OCI-LY1 (cell line): Measurements from ENCODE around the gene RAPGEF3.
A peak's percentile ranks its signal among the peaks of the same experiment; 100 is the strongest.

ENCODE experiments used
- H2AFZ ChIP-seq: fragments of 200-600 bp; sonication (generic), shearing (Covaris generic); 2 replicates; pipeline ENCODE4 v1.6.0; 2014; ENCODE audit warnings: antibody characterized with exemption, mild to moderate bottlenecking, low read length
- H3F3A ChIP-seq: fragments of 200-600 bp; sonication (generic), shearing (Covaris generic); 2 replicates; pipeline ENCODE4 v1.6.0; 2014; ENCODE audit warnings: mild to moderate bottlenecking, antibody characterized with exemption, low read length, moderate library complexity; ENCODE audit not compliant: insufficient read depth
- H3K27ac ChIP-seq: fragments of 200-600 bp; sonication (generic); 2 replicates; pipeline ENCODE4 v1.5.1; 2014; ENCODE audit warnings: low read length, mixed run types, mild to moderate bottlenecking, low read depth; ENCODE audit not compliant: poor library complexity, severe bottlenecking
- H3K27me3 ChIP-seq: fragments of 200-600 bp; sonication (generic); 2 replicates; pipeline ENCODE4 v1.6.0; 2014; ENCODE audit warnings: antibody characterized with exemption, mild to moderate bottlenecking, low read length, moderate library complexity; ENCODE audit not compliant: insufficient read depth
- H3K36me3 ChIP-seq: fragments of 200-600 bp; sonication (generic); 2 replicates; pipeline ENCODE4 v1.6.1; 2014; ENCODE audit warnings: mild to moderate bottlenecking, antibody characterized with exemption, low read length, moderate library complexity, mixed read lengths; ENCODE audit not compliant: insufficient read depth
- H3K4me1 ChIP-seq: fragments of 200-600 bp; sonication (generic); 2 replicates; pipeline ENCODE4 v1.5.1; 2014; ENCODE audit warnings: mild to moderate bottlenecking, low read length, moderate library complexity; ENCODE audit not compliant: insufficient read depth, severe bottlenecking
- H3K4me2 ChIP-seq: fragments of 200-600 bp; sonication (generic), shearing (Covaris generic); 2 replicates; pipeline ENCODE4 v1.6.1; 2014; ENCODE audit warnings: low read length
- H3K4me3 ChIP-seq: fragments of 200-600 bp; sonication (generic); 2 replicates; pipeline ENCODE4 v1.5.1; 2014; ENCODE audit warnings: low read length, low read depth, mild to moderate bottlenecking, mixed read lengths; ENCODE audit not compliant: poor library complexity, severe bottlenecking
- H3K79me2 ChIP-seq: fragments of 200-600 bp; shearing (Covaris generic); 2 replicates; pipeline ENCODE4 v1.6.1; 2016; ENCODE audit warnings: mixed run types, low read length, mixed read lengths; ENCODE audit not compliant: insufficient read depth
- H3K9ac ChIP-seq: fragments of 200-600 bp; sonication (generic), shearing (Covaris generic); 2 replicates; pipeline ENCODE4 v1.6.1; 2014; ENCODE audit warnings: mild to moderate bottlenecking, low read length, mixed read lengths
- H3K9me2 ChIP-seq: fragments of 200-600 bp; sonication (generic), shearing (Covaris generic); 2 replicates; pipeline ENCODE4 v1.6.1; 2014; ENCODE audit warnings: low read depth, mild to moderate bottlenecking, low read length, mixed read lengths
- H3K9me3 ChIP-seq: fragments of 200-600 bp; shearing (Covaris generic); 2 replicates; pipeline ENCODE4 v1.6.1; 2014; ENCODE audit warnings: low read length, mixed read lengths
- H4K20me1 ChIP-seq: fragments of 200-600 bp; sonication (generic), shearing (Covaris generic); 2 replicates; pipeline ENCODE4 v1.6.0; 2016; ENCODE audit warnings: mild to moderate bottlenecking, low read length; ENCODE audit not compliant: insufficient read depth
- CTCF ChIP-seq: fragments of 200-600 bp; sonication (generic), shearing (Covaris generic); IDR thresholded peaks from 2 replicates; pipeline ENCODE4 v1.5.1; 2017; ENCODE audit warnings: mild to moderate bottlenecking, antibody characterized with exemption, low read length, moderate library complexity, mixed read lengths
- EZH2 ChIP-seq: fragments of 200-600 bp; sonication (generic), shearing (Covaris generic); IDR thresholded peaks from 2 replicates; pipeline ENCODE4 v1.8.0; 2017; ENCODE audit warnings: borderline replicate concordance, mixed run types, mild to moderate bottlenecking, antibody characterized with exemption, low read length, moderate library complexity, mixed read lengths

The RAPGEF3 gene

GRCh38 chr12:47783024-47783755 lies 24.5 kb upstream of the RAPGEF3 start:
- no peak overlapping the region for H3K4me3 ChIP-seq
- H3K4me1 ChIP-seq = peaks cover 10% of the 10 kb centered on the region
- no peak for TF ChIP-seq CTCF
- no peak for TF ChIP-seq EZH2
- no peaks in the 10 kb centered on the region for H3K27me3 ChIP-seq
- H3F3A ChIP-seq = no peaks in the 10 kb centered on the region
- no peak overlapping the region for H3K4me2 ChIP-seq
- no peaks in the 10 kb centered on the region for H4K20me1 ChIP-seq
- no peaks in the 10 kb centered on the region for H3K79me2 ChIP-seq
- H2AFZ ChIP-seq = no peak overlapping the region
- no peak overlapping the region for H3K9ac ChIP-seq
- H3K36me3 ChIP-seq = peaks cover 70% of the 10 kb centered on the region
- H3K9me2 ChIP-seq = no peaks in the 10 kb centered on the region
- no peaks in the 10 kb centered on the region for H3K9me3 ChIP-seq
- H3K27ac ChIP-seq = no peak overlapping the region

DNA sequence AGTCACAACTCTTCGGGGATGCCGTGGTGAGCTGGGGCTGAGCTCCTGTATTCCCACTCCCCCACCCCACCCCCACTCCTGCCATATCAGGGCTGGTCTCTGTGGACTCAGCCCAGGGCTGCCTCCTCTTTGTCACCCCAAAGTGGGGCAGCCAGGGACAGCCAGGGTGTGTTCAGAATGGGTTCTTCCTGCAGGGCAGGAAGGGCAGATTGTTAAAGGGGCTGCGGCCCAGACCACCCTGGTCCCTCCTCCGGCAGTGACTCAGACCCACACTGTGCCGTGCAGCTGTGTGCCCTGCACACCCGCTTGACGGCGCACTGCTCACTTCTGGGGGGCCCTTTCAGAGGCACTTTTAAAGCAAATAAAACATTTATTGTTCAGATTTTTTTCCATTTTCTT lies 23.7 kb upstream of the RAPGEF3 start:
- H2AFZ ChIP-seq = no peak overlapping the region
- peaks cover 16% of the 10 kb centered on the region for H3K4me1 ChIP-seq
- no peaks in the 10 kb centered on the region for H3F3A ChIP-seq
- H3K4me3 ChIP-seq = no peak overlapping the region
- peaks cover 62% of the 10 kb centered on the region for H3K36me3 ChIP-seq
- no peaks in the 10 kb centered on the region for H3K79me2 ChIP-seq
- no peaks in the 10 kb centered on the region for H3K9me3 ChIP-seq
- H3K27me3 ChIP-seq = no peaks in the 10 kb centered on the region
- TF ChIP-seq CTCF = no peak
- TF ChIP-seq EZH2 = no peak
- no peaks in the 10 kb centered on the region for H4K20me1 ChIP-seq
- H3K4me2 ChIP-seq = no peak overlapping the region
- no peaks in the 10 kb centered on the region for H3K9me2 ChIP-seq
- H3K27ac ChIP-seq = peak overlapping the region; percentile 24
- no peak overlapping the region for H3K9ac ChIP-seq

DNA sequence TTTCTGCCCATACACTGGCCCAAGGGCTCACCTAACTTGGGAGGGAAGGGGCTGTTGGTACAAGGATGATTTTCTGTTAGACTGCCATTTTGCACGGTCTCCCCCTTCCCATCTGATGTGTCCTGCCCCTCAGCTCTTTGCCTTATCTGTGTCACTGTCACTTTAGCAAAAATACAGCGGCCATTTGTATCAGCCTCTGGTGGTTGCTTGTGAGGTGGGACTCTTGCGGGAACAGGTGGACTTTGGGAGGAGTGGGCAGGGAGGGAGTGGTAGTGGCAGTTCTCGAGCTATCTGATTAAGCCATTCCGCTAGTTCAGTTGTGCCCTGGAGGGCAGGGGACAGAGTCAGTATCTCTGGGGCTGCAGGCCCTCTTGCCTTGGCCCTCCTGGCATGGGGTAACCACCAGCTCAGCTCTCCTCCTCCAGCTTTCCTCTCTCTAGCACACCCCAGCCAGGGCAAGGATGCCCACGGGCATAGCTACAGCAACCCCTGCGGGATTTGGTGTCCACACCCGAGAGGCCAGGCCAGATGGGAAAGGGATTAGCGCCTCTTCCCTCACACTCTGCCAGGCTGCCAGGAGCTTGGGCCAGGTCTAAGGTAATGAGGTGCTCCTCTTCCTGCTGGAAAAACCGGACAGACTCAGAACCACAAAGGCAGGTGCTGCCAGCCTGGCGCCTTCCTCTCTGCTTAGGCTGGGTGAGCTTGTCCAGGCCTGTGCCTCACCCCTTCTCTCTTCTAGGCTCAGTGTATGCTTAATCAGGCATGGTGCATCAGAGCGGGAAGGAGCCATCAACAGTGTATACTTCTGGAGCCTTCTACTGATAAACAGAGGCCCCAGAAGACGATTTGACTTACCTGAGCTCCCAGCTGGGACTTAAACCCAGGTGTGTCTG lies 23.0 kb upstream of the RAPGEF3 start:
- TF ChIP-seq CTCF (no peak), EZH2 (no peak)
- Histone ChIP-seq H3K36me3 (peaks cover 55% of the 10 kb centered on the region), H2AFZ (no peak overlapping the region), H3K27me3 (no peaks in the 10 kb centered on the region), H3K4me3 (no peak overlapping the region), H3K9me3 (no peaks in the 10 kb centered on the region), H4K20me1 (no peaks in the 10 kb centered on the region), H3F3A (no peaks in the 10 kb centered on the region), H3K4me2 (no peak overlapping the region), H3K27ac (peak overlapping the region; percentile 24), H3K4me1 (peaks cover 19% of the 10 kb centered on the region), H3K9me2 (no peaks in the 10 kb centered on the region), H3K79me2 (no peaks in the 10 kb centered on the region), H3K9ac (no peak overlapping the region)
